Keratinocyte (primary cell): Measurements from ENCODE around the gene WASF3. TPM values are rescaled to one million over a fixed set of nuclear protein-coding genes. Genes with fewer than 3 reads are reported as not detected.

Experiments used
- DNase-seq: peaks from one replicate; pipeline ENCODE4 v3.0.0-alpha.2; 2011; ENCODE audit warnings: low read depth, missing footprints, low spot score
- FAIRE-seq: peaks from 2 replicates; lab custom pipeline; 2011; peaks lifted over from hg19 to GRCh38; lab: Jason Lieb, UNC
- H2AFZ ChIP-seq: 2 replicates; pipeline ENCODE4 v1.6.0; 2012; ENCODE audit warnings: low read length, control low read depth, inconsistent platforms; ENCODE audit not compliant: control insufficient read depth
- H3K27ac ChIP-seq: 2 replicates; pipeline ENCODE4 v1.5.1; 2011; ENCODE audit warnings: low read length; ENCODE audit not compliant: control insufficient read depth, insufficient read depth
- H3K27me3 ChIP-seq: 3 replicates; pipeline ENCODE4 v1.6.0; 2011; ENCODE audit warnings: low read length; ENCODE audit not compliant: control insufficient read depth, insufficient read depth; ENCODE audit errors: extremely low read depth
- H3K36me3 ChIP-seq, 2 experiments: 2 replicates in 1 of 2; 3 replicates in 1 of 2; pipeline ENCODE4 v1.5.1; 2011; ENCODE audit warnings: low read length in 2 of 2, mild to moderate bottlenecking in 1 of 2; ENCODE audit not compliant: control insufficient read depth in 2 of 2, insufficient read depth in 2 of 2; ENCODE audit errors: extremely low read depth in 1 of 2
- H3K4me1 ChIP-seq: 3 replicates; pipeline ENCODE4 v1.5.1; 2011; ENCODE audit warnings: low read length; ENCODE audit not compliant: control insufficient read depth, insufficient read depth; ENCODE audit errors: extremely low read depth
- H3K4me2 ChIP-seq: 3 replicates; pipeline ENCODE4 v1.6.0; 2011; ENCODE audit warnings: low read depth, low read length; ENCODE audit not compliant: control insufficient read depth, insufficient read depth; ENCODE audit errors: extremely low read depth
- H3K4me3 ChIP-seq, 3 experiments: fragments of 200-600 bp in 1 of 3; sonication (generic) in 1 of 3; 2 replicates in 2 of 3; 3 replicates in 1 of 3; pipeline ENCODE4 v1.5.1; 2011 to 2016; ENCODE audit warnings: low read length in 3 of 3, mild to moderate bottlenecking in 3 of 3, control low read depth in 2 of 3, inconsistent platforms in 1 of 3, low read depth in 1 of 3, mixed read lengths in 1 of 3, mixed run types in 1 of 3, moderate library complexity in 1 of 3; ENCODE audit not compliant: control insufficient read depth in 2 of 3, insufficient read depth in 2 of 3; ENCODE audit errors: extremely low read depth in 1 of 3
- H3K79me2 ChIP-seq: 2 replicates; pipeline ENCODE4 v1.6.0; 2012; ENCODE audit warnings: low read length; ENCODE audit not compliant: control insufficient read depth, insufficient read depth
- H3K9ac ChIP-seq: 3 replicates; pipeline ENCODE4 v1.6.0; 2011; ENCODE audit warnings: low read length; ENCODE audit not compliant: control insufficient read depth, insufficient read depth; ENCODE audit errors: extremely low read depth
- H3K9me1 ChIP-seq: 3 replicates; pipeline ENCODE4 v1.6.0; 2011; ENCODE audit warnings: low read length; ENCODE audit not compliant: control insufficient read depth, insufficient read depth; ENCODE audit errors: extremely low read depth
- H3K9me3 ChIP-seq: 2 replicates; pipeline ENCODE4 v1.5.1; 2012; ENCODE audit warnings: low read depth, low read length; ENCODE audit not compliant: control insufficient read depth
- H4K20me1 ChIP-seq: 3 replicates; pipeline ENCODE4 v1.6.0; 2011; ENCODE audit warnings: low read length; ENCODE audit not compliant: control insufficient read depth, insufficient read depth; ENCODE audit errors: extremely low read depth
- CTCF ChIP-seq, 3 experiments: IDR thresholded peaks in 1 of 3; conservative IDR thresholded peaks in 1 of 3; optimal IDR thresholded peaks in 1 of 3; 2 replicates in 2 of 3; 3 replicates in 1 of 3; pipeline versions ENCODE3 to v1.5.1; 2011; ENCODE audit warnings: low read length in 3 of 3, mild to moderate bottlenecking in 3 of 3, moderate library complexity in 2 of 3, control low read depth in 1 of 3, inconsistent platforms in 1 of 3; ENCODE audit not compliant: insufficient read depth in 2 of 3; ENCODE audit errors: extremely low read depth in 1 of 3
- EZH2 ChIP-seq: IDR thresholded peaks from one replicate; pipeline ENCODE4 v1.6.1; 2012; ENCODE audit warnings: inconsistent platforms, mild to moderate bottlenecking, low read length, moderate library complexity
- dilution Hi-C: fragments of 300-500 bp; cut with MboI; formaldehyde crosslinking; loops from one replicate; pipeline ENCODE4 v1.7.0; 2020; ENCODE audit warnings: low sequenced_read_pairs; ENCODE audit not compliant: extremely low pct_ligation_motif_present
- polyA plus RNA-seq, 5 experiments: library from polyadenylated mRNA; depleted of rRNA in 3 of 5; stranded (reverse) in 3 of 5; stranded (forward) in 1 of 5; unstranded in 1 of 5; fragments of >200 nt; gene quantifications; 1 replicate in 1 of 5; 2 replicates in 3 of 5; 3 replicates in 1 of 5; pipeline versions ENCODE4 v1.2.1 to v1.2.3, GENCODE V29; 2011 to 2012; ENCODE audit warnings: missing spikeins in 2 of 5, low read depth in 1 of 5, low replicate concordance in 1 of 5

The WASF3 gene
- polyA plus RNA-seq, 1 donor (not counting 4 experiments of a cell fraction or from before 2014, with no cell fraction given) = 6.3 TPM

DNA sequence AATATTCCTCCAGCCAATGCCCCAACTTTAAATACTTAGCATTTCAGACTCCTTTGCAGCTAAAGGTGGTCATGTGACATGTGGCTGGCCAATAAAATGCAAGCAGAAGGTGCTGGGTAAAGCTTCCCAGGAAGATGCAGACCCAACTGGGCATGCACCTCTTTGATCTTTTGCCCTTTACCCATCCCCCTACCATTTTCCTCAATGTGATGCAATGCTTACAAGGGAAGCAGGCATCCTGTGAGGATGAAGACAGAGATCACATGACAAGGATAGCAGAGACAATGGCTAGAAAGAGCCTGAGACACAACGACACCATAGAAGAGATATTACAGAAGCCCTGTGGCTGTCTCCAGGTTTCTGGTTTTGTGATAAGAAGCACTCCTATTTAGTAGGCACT is 2.1 kb upstream of the WASF3 start:
- H3K79me2 ChIP-seq = peaks cover 2% of the 10 kb centered on the region
- no peaks in the 10 kb centered on the region for H3K36me3 ChIP-seq
- H3K9ac ChIP-seq = no peak overlapping the region
- H3K9me3 ChIP-seq = no peaks in the 10 kb centered on the region
- TF ChIP-seq CTCF (optimal IDR thresholded peaks at IDR 0.05 in 1 of 3, IDR thresholded peaks at IDR 0.05 in 1 of 3, conservative IDR thresholded peaks at IDR 0.05 in 1 of 3; ENCODE audit: extremely low read depth in 1 of 3, insufficient read depth in 2 of 3, low read length in 3 of 3) = no peak
- TF ChIP-seq EZH2 = no peak
- no peak overlapping the region for H3K27ac ChIP-seq
- no peaks in the 10 kb centered on the region for H4K20me1 ChIP-seq
- no peak for DNase-seq
- no peak overlapping the region for H2AFZ ChIP-seq
- peaks cover 7% of the 10 kb centered on the region for H3K4me1 ChIP-seq
- no peaks in the 10 kb centered on the region for H3K9me1 ChIP-seq
- H3K4me2 ChIP-seq = no peak overlapping the region
- dilution Hi-C loops = no loop called here
- no peak overlapping the region for H3K4me3 ChIP-seq
- H3K27me3 ChIP-seq = peaks cover 4% of the 10 kb centered on the region
- FAIRE-seq = no peak

- FAIRE-seq (no peak), DNase-seq (no peak)
- H3K9ac ChIP-seq = no peak overlapping the region
- TF ChIP-seq CTCF (optimal IDR thresholded peaks at IDR 0.05 in 1 of 3, IDR thresholded peaks at IDR 0.05 in 1 of 3, conservative IDR thresholded peaks at IDR 0.05 in 1 of 3; ENCODE audit: extremely low read depth in 1 of 3, insufficient read depth in 2 of 3, low read length in 3 of 3) = no peak
- no peak for TF ChIP-seq EZH2
- peaks cover 4% of the 10 kb centered on the region for H3K27me3 ChIP-seq
- H3K36me3 ChIP-seq = no peaks in the 10 kb centered on the region
- H3K9me1 ChIP-seq = no peaks in the 10 kb centered on the region
- no peaks in the 10 kb centered on the region for H4K20me1 ChIP-seq
- H3K79me2 ChIP-seq = peaks cover 5% of the 10 kb centered on the region
- H3K4me3 ChIP-seq = peak overlapping the region; percentile 64 to 78 (median 78)
- H3K27ac ChIP-seq = no peak overlapping the region
- H3K4me1 ChIP-seq = peaks cover 9% of the 10 kb centered on the region
- no peaks in the 10 kb centered on the region for H3K9me3 ChIP-seq
- dilution Hi-C loops = no loop called here
- H3K4me2 ChIP-seq = peak overlapping the region; percentile 94
- peak overlapping the region; percentile 98 for H2AFZ ChIP-seq
Observed at GRCh38 chr13:26557051-26557392, 461 bp upstream of the WASF3 start.
